HT-29 (cell line): Measurements from ENCODE around the gene FAM20A. TPM values are rescaled to one million over a fixed set of nuclear protein-coding genes. Genes with fewer than 3 reads are reported as not detected.
"Not testable (repeated sequence)": the region's sequence is repeated elsewhere in the genome, so short reads cannot be mapped to it uniquely, and the experiment has no call there.

Experiments used
- DNase-seq: peaks from one replicate; pipeline ENCODE4 v3.0.0-alpha.2; 2015; ENCODE audit warnings: low spot score
- total RNA-seq: library from RNA; depleted of rRNA; stranded (reverse); fragments of >200 nt; shearing (Covaris generic); gene quantifications from 2 replicates; pipeline ENCODE4 v1.2.3, GENCODE V29; 2014; rRNA removed

FAM20A gene
- total RNA-seq, 1 experiment from 2014 or later: not detected

GRCh38 chr17:68492394-68493054 lies 108.6 kb downstream of the FAM20A start:
- not testable (repeated sequence) for DNase-seq

- DNase-seq: no peak
Observed at GRCh38 chr17:68491381-68492231, 109.6 kb downstream of the FAM20A start.

- DNase-seq: no peak
Observed at GRCh38 chr17:68489919-68490318, 111.2 kb downstream of the FAM20A start.

Other genes starting within 250 kb of the FAM20A start
- gene WIPI1, start 143.9 kb downstream of the FAM20A start, total RNA-seq: 4.4 and 7.3 TPM in 2 replicates
- gene PRKAR1A, start 88.9 kb downstream of the FAM20A start, total RNA-seq: 86.4 and 119 TPM in 2 replicates